Activated T-cell treated with anti-CD3 and anti-CD28 coated beads, Interleukin-2, amount 50 U/mL, for 48 hours (primary cell): ENCODE results near the gene SCUBE2.

ENCODE experiments used
- DNase-seq, 2 experiments: peaks; one replicate each; pipeline ENCODE4 v3.0.0-alpha.2; 2020

The SCUBE2 gene

GRCh38 chr11:9073466-9074225, 17.8 kb downstream of the SCUBE2 start:
- DNase-seq: no peak

DNA sequence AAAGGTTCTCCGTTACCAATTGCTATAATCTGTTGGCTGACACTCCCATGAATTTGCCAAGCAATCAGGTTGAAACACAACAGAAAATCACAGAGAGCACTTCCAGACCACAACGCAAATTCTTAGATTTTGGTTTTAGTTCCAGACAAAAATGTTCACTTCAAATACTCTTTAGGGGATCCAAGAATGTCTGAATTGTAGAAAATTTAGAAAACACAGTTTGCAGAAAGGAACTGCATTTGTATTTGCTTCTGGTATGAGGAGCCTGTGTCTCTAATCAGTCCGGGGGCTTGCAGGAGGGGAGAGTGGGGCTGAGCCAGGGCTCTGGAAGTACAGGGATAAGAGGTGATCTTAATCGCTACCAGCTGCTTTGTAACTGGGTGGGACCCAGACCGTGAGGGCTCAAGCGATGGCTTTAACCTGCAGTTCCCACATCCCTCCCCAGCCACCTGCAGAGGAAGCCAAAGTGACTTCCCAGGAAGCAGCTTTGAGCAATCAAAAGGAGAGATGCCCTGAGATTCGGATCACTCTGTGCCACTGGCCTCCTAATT, 18.7 kb downstream of the SCUBE2 start:
- no peak for DNase-seq

DNA sequence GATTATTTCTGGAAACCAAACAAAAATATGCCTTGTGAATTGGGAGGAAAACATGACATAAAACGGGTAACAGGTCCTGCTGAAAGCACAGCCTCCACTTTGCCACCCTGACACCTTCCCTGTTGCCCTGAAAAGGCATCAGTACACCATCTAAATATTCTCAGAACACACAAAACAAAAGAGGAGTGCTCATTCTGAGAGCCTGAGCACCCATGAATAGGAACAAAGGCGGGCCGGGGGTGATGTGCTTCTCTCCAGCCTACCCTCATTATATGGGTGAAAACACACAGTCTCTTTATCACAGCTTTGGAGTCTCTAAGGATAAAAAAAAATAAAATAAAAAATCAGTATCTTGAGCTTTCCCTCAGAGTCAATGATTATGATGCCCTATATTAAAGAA, 19.7 kb downstream of the SCUBE2 start:
- no peak for DNase-seq

DNA sequence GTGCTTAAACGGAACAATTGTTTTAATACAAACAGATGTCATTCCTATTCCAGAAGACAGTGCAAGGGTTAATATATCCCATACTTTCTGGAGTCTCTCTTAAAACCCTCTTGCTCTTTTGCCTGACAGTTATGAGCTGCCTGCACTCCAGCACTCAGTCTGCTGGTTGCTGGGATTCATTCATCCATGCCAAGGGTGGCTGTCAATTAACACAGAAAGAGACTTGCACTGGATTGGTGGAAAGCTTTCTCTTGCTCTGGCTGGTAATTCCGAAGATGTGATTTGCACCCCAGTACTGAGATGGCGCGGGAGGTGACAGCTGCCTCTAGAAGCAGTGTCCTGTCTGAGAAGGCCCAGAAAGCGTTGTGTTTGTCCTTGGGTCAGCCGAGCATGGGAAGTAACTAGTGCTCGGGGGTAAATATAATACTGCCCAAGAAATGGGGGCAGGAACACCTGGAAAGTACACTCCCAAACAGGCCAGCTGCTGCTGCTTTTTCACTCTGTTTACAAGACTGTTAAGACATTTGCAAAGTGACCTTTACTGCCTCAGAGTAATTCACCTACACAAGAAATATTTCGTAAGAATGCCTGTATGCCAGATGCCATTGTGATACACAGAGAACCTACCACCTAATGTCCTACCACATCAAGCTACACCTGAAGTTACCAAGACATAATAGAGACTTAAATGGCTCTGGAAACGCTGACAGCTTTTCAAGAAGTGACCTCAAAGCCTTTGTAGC, 20.5 kb downstream of the SCUBE2 start:
- DNase-seq: no peak

DNA sequence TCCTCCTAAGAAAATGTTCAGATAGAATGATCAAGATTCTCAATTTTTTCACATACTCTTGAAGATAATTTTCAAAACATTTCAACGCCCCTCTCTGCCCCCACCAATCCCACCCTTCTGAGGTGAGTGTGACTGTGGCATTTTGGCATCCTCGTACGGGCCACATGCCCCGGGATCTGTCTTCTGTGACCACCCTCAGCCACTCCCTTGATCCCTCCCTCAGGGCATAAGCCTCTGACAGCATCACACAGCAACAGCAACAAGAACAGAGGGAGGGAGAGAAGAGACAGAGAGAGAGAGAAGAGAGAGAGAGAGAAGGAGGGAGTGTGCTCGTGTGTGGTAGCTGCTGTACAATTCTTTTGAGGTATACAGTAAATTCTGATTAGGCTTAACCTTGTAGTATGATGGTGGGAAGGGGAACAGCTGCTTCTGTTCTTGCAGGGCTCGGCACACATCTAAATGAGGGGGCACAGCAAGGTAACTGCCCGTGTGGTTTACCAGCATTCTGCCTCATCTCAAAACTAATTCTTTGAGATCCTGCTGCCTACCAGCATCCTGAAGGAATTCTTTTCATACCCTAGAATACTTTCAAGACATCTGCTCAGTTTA, 21.4 kb downstream of the SCUBE2 start:
- DNase-seq: no peak

- no peak for DNase-seq
These were observed 22.1 kb downstream of the SCUBE2 start for GRCh38 chr11:9069256-9069655.

DNA sequence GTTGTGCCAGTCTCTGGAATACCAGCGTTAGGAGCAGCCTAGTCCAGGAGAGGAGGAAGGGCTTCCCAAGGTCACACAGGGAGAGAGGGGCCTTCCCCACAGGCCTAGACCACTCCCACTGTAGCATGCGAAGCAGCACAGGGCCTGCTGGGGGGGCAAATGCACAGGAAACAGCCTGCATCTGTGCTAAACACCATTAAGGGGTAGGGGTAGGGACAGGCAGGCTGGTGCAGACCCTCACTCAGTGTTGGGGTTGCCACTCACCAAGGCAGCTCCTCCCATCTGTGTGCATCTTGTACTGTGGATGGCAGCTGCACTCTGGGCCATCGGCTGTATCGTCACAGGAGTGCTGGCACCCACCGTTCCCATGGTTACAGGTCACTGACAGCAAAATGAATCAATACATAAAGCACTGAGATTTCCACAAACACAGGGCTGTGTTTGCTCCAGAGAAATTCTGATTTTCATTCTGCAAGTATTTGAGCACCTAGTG, 24.9 kb downstream of the SCUBE2 start:
- DNase-seq: no peak

- no peak for DNase-seq
These were observed 25.6 kb downstream of the SCUBE2 start for GRCh38 chr11:9065607-9066432.

DNA sequence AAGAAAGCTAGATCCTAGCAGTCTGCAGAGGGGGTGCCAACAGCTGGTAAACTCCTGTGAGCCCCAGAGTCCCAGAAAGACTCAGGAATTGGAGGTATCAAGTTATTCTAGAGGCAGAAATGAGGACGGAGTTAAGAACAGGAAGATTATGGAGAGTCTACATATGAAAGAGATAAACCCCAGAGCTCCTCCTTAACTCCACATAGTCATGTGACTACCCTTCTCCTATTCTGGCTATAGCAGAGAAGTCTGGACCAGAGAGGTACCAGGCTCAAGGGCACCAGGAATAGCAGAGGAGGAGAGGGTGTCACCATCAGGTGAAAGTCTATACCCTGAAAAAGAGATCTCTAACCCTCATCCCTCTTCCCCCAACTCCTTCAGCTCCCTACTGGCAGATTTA, 29.6 kb downstream of the SCUBE2 start:
- DNase-seq: no peak

- peak; percentile 77 to 79 for DNase-seq
These were observed 30.7 kb downstream of the SCUBE2 start for GRCh38 chr11:9060700-9061111.

GRCh38 chr11:9059406-9059805, 32.0 kb downstream of the SCUBE2 start:
- DNase-seq: no peak

GRCh38 chr11:9057888-9058287, 33.5 kb downstream of the SCUBE2 start:
- DNase-seq: no peak

- no peak for DNase-seq
These were observed 34.4 kb downstream of the SCUBE2 start for GRCh38 chr11:9057007-9057406.

DNA sequence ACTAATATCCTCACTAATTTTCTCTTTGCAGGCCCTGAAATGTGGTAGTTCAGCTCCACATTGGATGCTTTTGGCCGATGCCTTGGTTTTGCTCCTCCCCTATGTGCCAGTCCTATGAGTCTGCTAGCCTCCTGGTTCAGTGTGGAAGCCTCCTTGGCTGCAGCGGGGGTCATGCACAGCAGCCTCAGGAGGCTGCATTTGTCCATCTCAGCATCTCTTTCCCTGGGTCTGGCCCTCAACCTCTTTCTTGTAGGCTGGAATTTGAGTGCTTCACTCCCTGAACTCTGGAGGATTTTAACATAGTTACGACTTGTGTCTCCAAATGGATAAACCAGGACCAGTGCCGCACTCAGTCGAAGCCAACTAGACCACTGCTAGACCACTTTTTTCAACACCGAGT, 34.9 kb downstream of the SCUBE2 start:
- DNase-seq: no peak

- DNase-seq: no peak
These were observed 37.9 kb downstream of the SCUBE2 start for GRCh38 chr11:9053316-9054035.

DNA sequence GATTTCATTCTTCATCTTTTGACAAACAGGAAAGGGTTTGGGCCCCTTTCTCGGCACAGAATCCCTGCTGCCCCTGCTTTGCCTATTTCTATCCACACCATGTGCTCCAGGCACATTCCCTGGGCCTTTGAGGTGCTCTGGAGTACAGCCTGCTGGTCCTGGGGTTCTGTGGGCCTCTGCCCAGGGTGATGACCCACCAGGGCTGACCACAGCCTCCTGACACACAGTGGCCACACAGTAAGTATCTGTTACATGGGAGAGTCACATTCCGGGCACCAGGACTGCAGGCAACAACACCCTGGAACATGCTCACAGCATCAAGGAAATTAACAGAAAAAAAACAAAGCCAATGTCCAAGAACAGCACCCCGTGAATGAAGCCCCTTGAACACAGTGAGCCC, 39.1 kb downstream of the SCUBE2 start:
- DNase-seq: no peak

GRCh38 chr11:9049959-9050358, 41.4 kb downstream of the SCUBE2 start:
- DNase-seq: no peak

- no peak for DNase-seq
These were observed 43.4 kb downstream of the SCUBE2 start for GRCh38 chr11:9047964-9048523.

- no peak for DNase-seq
These were observed 44.9 kb downstream of the SCUBE2 start for GRCh38 chr11:9046481-9046880.

- DNase-seq: no peak
These were observed 48.9 kb downstream of the SCUBE2 start for GRCh38 chr11:9042488-9042887.

DNA sequence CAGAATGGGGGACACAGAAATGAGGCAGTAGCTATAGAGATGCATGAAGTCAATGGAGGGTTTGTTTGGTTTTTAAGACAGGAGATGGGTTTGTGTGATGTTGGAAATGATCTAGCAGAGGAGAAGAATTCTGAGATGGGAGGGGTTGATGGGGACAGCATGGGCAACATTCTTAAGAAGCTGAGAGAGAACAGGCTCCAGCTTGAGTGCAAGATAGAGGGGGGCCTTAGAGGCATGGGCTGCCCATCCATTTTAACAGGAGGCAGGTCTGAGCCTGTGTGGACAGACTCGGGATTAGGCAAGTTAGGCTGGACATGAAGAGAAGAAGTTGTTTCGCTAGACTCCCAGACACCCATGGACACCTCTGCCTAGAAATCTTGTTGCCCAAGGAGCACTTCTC, 49.7 kb downstream of the SCUBE2 start:
- DNase-seq: no peak

DNA sequence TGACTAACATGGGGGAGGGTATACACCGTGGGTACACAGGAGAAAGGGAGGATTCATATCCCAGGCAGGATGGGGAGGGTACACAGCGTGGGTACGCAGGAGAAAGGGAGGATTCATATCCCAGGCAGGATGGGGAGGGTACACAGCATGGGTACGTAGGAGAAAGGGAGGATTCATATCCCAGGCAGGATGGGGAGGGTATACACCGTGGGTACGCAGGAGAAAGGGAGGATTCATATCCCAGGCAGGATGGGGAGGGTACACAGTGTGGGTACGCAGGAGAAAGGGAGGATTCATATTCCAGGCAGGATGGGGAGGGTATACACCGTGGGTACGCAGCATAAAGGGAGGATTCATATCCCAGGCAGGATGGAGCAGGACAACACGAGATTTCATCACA, 51.0 kb downstream of the SCUBE2 start:
- no peak for DNase-seq
